NOMO-1 treated with DMSO at 0.1 percent for 48 hours (cell line): Measurements from ENCODE around the gene KIF19.
A peak's percentile ranks its signal among the peaks of the same experiment; 100 is the strongest.
"Not testable (repeated sequence)": the region's sequence is repeated elsewhere in the genome, so short reads cannot be mapped to it uniquely, and the experiment has no call there.

Experiments used
- DNase-seq: peaks from one replicate; lab custom pipeline; 2025; ENCODE audit not compliant: unreplicated experiment; lab: John Stamatoyannopoulos, UW

Gene KIF19

GRCh38 chr17:74325743-74326379 is at the start of gene KIF19:
Gene KIF19, plus strand, starts transcription at chr17:74326226. Its CDS starts 124 bp downstream, at chr17:74326350.
- DNase-seq, result peak; percentile 43

- DNase-seq, result no peak
These were observed 49.5 kb upstream of the KIF19 start for GRCh38 chr17:74276541-74277009.

GRCh38 chr17:74277935-74278334 is 48.1 kb upstream of the KIF19 start:
- no peak for DNase-seq

- not testable (repeated sequence) for DNase-seq
These were observed 46.4 kb upstream of the KIF19 start for GRCh38 chr17:74279617-74280016.

GRCh38 chr17:74280093-74280513 is 45.9 kb upstream of the KIF19 start:
- no peak for DNase-seq

GRCh38 chr17:74281799-74282198 is 44.2 kb upstream of the KIF19 start:
- no peak for DNase-seq

- DNase-seq, result not testable (repeated sequence)
These were observed 43.8 kb upstream of the KIF19 start for GRCh38 chr17:74282274-74282586.

GRCh38 chr17:74282587-74283370 is 43.2 kb upstream of the KIF19 start:
- DNase-seq, result peak; percentile 83

- DNase-seq, result no peak
These were observed 42.7 kb upstream of the KIF19 start for GRCh38 chr17:74283371-74283673.

GRCh38 chr17:74287031-74287602 is 38.9 kb upstream of the KIF19 start:
- no peak for DNase-seq

GRCh38 chr17:74288785-74289184 is 37.2 kb upstream of the KIF19 start:
- DNase-seq, result no peak

- no peak for DNase-seq
These were observed 36.3 kb upstream of the KIF19 start for GRCh38 chr17:74289688-74290087.

GRCh38 chr17:74290340-74290739 is 35.7 kb upstream of the KIF19 start:
- no peak for DNase-seq

GRCh38 chr17:74292495-74292894 is 33.5 kb upstream of the KIF19 start:
- DNase-seq, result no peak

GRCh38 chr17:74295625-74296547 is 30.1 kb upstream of the KIF19 start:
- DNase-seq, result no peak

- DNase-seq, result peak; percentile 65
These were observed 29.5 kb upstream of the KIF19 start for GRCh38 chr17:74296548-74296936.

GRCh38 chr17:74297941-74298340 is 28.1 kb upstream of the KIF19 start:
- DNase-seq, result no peak

GRCh38 chr17:74298778-74299177 is 27.2 kb upstream of the KIF19 start:
- no peak for DNase-seq

- no peak for DNase-seq
These were observed 26.6 kb upstream of the KIF19 start for GRCh38 chr17:74299226-74300009.

- DNase-seq, result peak; percentile 60
These were observed 22.7 kb upstream of the KIF19 start for GRCh38 chr17:74303305-74303704.

- no peak for DNase-seq
These were observed 21.8 kb upstream of the KIF19 start for GRCh38 chr17:74304184-74304583.
